K562 (cell line): Measurements from ENCODE around the gene LINGO4. TPM values are rescaled to one million over a fixed set of nuclear protein-coding genes. Genes with fewer than 3 reads are reported as not detected.

Experiments used
- ATAC-seq: fragments of 200-7000 bp; cut with Tn5 transposase; 3 replicates; pipeline ENCODE4 v1.9.1; 2020; ENCODE audit warnings: moderate library complexity
- BruUV-seq: library from RNA; stranded (reverse); fragments of 400-500 nt; replicated peaks from 2 replicates; lab custom pipeline; 2021; lab: Mats Ljungman, UMichigan
- CTCF ChIA-PET: fragments of 300-600 bp; formaldehyde crosslinking; extraction: SDS; loops from one replicate; lab custom pipeline; 2021; ENCODE audit warnings: low intra/inter-chr PET ratio; lab: Yijun Ruan, JAX
- POLR2A ChIA-PET: fragments of 300-600, 350-650 bp; sonication (Branson Sonifier 250); formaldehyde crosslinking; extraction: SDS; loops from one replicate; lab custom pipeline; 2021; ENCODE audit warnings: antibody characterized with exemption, inconsistent platforms; lab: Yijun Ruan, JAX
- DNase-seq, 4 experiments: peaks; one replicate each; pipeline versions ENCODE4 v3.0.0 to v3.0.0-alpha.2; 2011 to 2018; ENCODE audit warnings: low spot score in 3 of 4, mixed read lengths in 3 of 4; ENCODE audit errors: extremely low read depth in 1 of 4
- FAIRE-seq: peaks from 2 replicates; lab custom pipeline; 2011; peaks lifted over from hg19 to GRCh38; lab: Jason Lieb, UNC
- H2AFZ ChIP-seq: 2 replicates; pipeline ENCODE4 v1.6.0; 2011; ENCODE audit warnings: low read depth, low read length, control low read depth, inconsistent platforms
- H3K27ac ChIP-seq: fragments of 200-600 bp; 3 replicates; pipeline ENCODE4 v1.8.0; 2011; ENCODE audit warnings: low read depth, mild to moderate bottlenecking, control low read depth, inconsistent platforms, low read length, moderate library complexity, mixed read lengths; ENCODE audit errors: extremely low read depth
- H3K27me3 ChIP-seq, 2 experiments: fragments of 300-600 bp in 1 of 2; 2 replicates in 1 of 2; 3 replicates in 1 of 2; pipeline versions ENCODE4 v1.6.0 to v1.8.0; 2011; ENCODE audit warnings: inconsistent platforms in 2 of 2, low read length in 2 of 2, mild to moderate bottlenecking in 1 of 2, mixed read lengths in 1 of 2, moderate library complexity in 1 of 2; ENCODE audit not compliant: control insufficient read depth in 2 of 2, insufficient read depth in 2 of 2
- H3K36me3 ChIP-seq: fragments of 300-600 bp; 3 replicates; pipeline ENCODE4 v1.8.0; 2011; ENCODE audit warnings: mild to moderate bottlenecking, low read length, inconsistent platforms; ENCODE audit not compliant: control insufficient read depth, insufficient read depth
- H3K4me1 ChIP-seq, 2 experiments: fragments of 200-600 bp in 1 of 2; replicated peaks in 1 of 2; 2 replicates in 1 of 2; 3 replicates in 1 of 2; pipeline versions ENCODE4 v1.5.1 to v1.8.0; 2011; ENCODE audit warnings: inconsistent platforms in 2 of 2, low read length in 2 of 2, mild to moderate bottlenecking in 1 of 2, mixed read lengths in 1 of 2, moderate library complexity in 1 of 2; ENCODE audit not compliant: control insufficient read depth in 2 of 2, insufficient read depth in 2 of 2
- H3K4me2 ChIP-seq: 2 replicates; pipeline ENCODE4 v1.6.1; 2011; ENCODE audit warnings: low read length, control low read depth, inconsistent platforms, mixed read lengths; ENCODE audit not compliant: insufficient read depth
- H3K4me3 ChIP-seq: fragments of 200-600 bp; sonication (generic), shearing (Covaris generic); 2 replicates; pipeline ENCODE4 v1.5.1; 2016; ENCODE audit warnings: control low read depth, inconsistent platforms
- H3K79me2 ChIP-seq: fragments of 200-600 bp; 3 replicates; pipeline ENCODE4 v1.8.0; 2011; ENCODE audit warnings: low read length, inconsistent platforms; ENCODE audit not compliant: control insufficient read depth, insufficient read depth
- H3K9ac ChIP-seq, 2 experiments: 2 replicates each; pipeline versions ENCODE4 v1.6.0 to v1.6.1; 2011; ENCODE audit warnings: low read depth in 2 of 2, low read length in 2 of 2, control low read depth in 1 of 2, inconsistent platforms in 1 of 2, mild to moderate bottlenecking in 1 of 2, mixed read lengths in 1 of 2; ENCODE audit not compliant: insufficient read depth in 1 of 2
- H3K9me1 ChIP-seq: one replicate; pipeline ENCODE4 v1.6.0; 2011; ENCODE audit warnings: inconsistent platforms, mild to moderate bottlenecking, low read length, moderate library complexity; ENCODE audit not compliant: control insufficient read depth, insufficient read depth
- H3K9me3 ChIP-seq: replicated peaks from 2 replicates; pipeline ENCODE4 v1.5.1; 2011; ENCODE audit warnings: low read depth, low read length, inconsistent platforms; ENCODE audit not compliant: control insufficient read depth, insufficient read depth
- H4K20me1 ChIP-seq: replicated peaks from 2 replicates; pipeline ENCODE4 v1.6.1; 2011; ENCODE audit warnings: low read length, inconsistent platforms, mixed read lengths; ENCODE audit not compliant: control insufficient read depth, insufficient read depth
- BRD9 ChIP-seq: fragments of 450-650 bp; IDR thresholded peaks from 2 replicates; pipeline ENCODE4 v1.6.1; 2018; ENCODE audit warnings: low read depth; ENCODE audit not compliant: partially characterized antibody
- CBFA2T3 ChIP-seq: fragments of 450-650 bp; IDR thresholded peaks from 2 replicates; pipeline ENCODE4 v1.6.1; 2017
- REST ChIP-seq, 2 experiments: fragments of 450-650 bp; formaldehyde crosslinking in 1 of 2; IDR thresholded peaks; 2 replicates each; pipeline versions ENCODE4 v1.4.0 to v1.6.1; 2014 to 2020; ENCODE audit warnings: mild to moderate bottlenecking in 2 of 2, borderline replicate concordance in 1 of 2, low read depth in 1 of 2
- ZNF175 ChIP-seq: fragments of 200-800 bp; sonication (Bioruptor generic); IDR thresholded peaks from 2 replicates; pipeline ENCODE4 v1.6.1; 2016; ENCODE audit warnings: low read depth, mild to moderate bottlenecking, missing genetic modification characterization, missing compliant biosample characterization
- WGBS: fragments of 100-300 bp; shearing (Covaris generic); methylation state at CpG from one replicate; pipeline ENCODE4 v1.1.6; 2016; ENCODE audit warnings: low coverage, mixed read lengths; ENCODE audit not compliant: insufficient coverage; ENCODE audit errors: missing lambda C conversion rate; 5-methylcytosine and 5-hydroxymethylcytosine counted together
- in situ Hi-C: fragments of 300-500 bp; cut with MboI; formaldehyde crosslinking; loops from 4 replicates; pipeline ENCODE4 v1.15.0; 2018; ENCODE audit warnings: inconsistent platforms, mixed read lengths
- intact Hi-C: fragments of 100-400 bp; cut with micrococcal nuclease; formaldehyde crosslinking; loops from 2 replicates; pipeline ENCODE4 v1.14.2; 2022
- polyA plus RNA-seq, 8 experiments: library from polyadenylated mRNA; depleted of rRNA in 4 of 8; stranded (reverse) in 5 of 8; unstranded in 3 of 8; fragments of >200 nt; fragmentation: Nextera tagmentation in 2 of 8; fragmentation: Illumina TruSeq in 1 of 8; extraction: Ambion mirVana in 2 of 8; extraction: Trizol in 1 of 8; gene quantifications; 2 replicates each; pipeline versions ENCODE4 v1.2.1 to v1.2.3, GENCODE V29; 2011 to 2014; ENCODE audit warnings: inconsistent platforms in 1 of 8, missing spikeins in 1 of 8
- total RNA-seq, 7 experiments: library from RNA; depleted of rRNA in 6 of 7; stranded (reverse); fragments of >200 nt in 6 of 7; fragmentation: Illumina TruSeq in 2 of 7; extraction: Trizol in 2 of 7; gene quantifications; 2 replicates each; pipeline versions ENCODE4 v1.2.1 to v1.2.3, GENCODE V29; 2011 to 2021; ENCODE audit warnings: low replicate concordance in 1 of 7

The LINGO4 gene
- total and polyA plus RNA-seq, 9 of the 15 experiments (the other 6 are each of a cell fraction or from before 2014, with no cell fraction given): not detected

GRCh38 chr1:151829352-151830046, 24.3 kb upstream of the LINGO4 start:
- Histone ChIP-seq H3K27ac (no peak overlapping the region; the same call in 2 of the 3 replicates), H3K9me1 (peaks cover 3% of the 10 kb centered on the region), H3K4me1 (peaks cover 5 to 33% of the 10 kb centered on the region in 2 experiments), H3K36me3 (no peaks in the 10 kb centered on the region), H2AFZ (no peak overlapping the region), H3K4me3 (no peak overlapping the region), H3K79me2 (no peaks in the 10 kb centered on the region), H3K9ac (no peak overlapping the region), H3K9me3 (no peaks in the 10 kb centered on the region), H3K27me3 (peaks cover 5 to 20% of the 10 kb centered on the region in 2 experiments; a peak in 4 of 5 replicates), H3K4me2 (no peak overlapping the region), H4K20me1 (no peaks in the 10 kb centered on the region)
- WGBS: 14% methylated on average over 4 of the region's 4 CpGs
- in situ Hi-C loops: loop anchor here (5.0 kb wide), 1 partner anchor 132 kb away; no protein-coding TSS in a partner anchor
- ATAC-seq: no peak
- CTCF ChIA-PET: no interaction called here
- BruUV-seq: no TSS peak
- DNase-seq: no peak
- TF ChIP-seq BRD9: no peak
- no peak for TF ChIP-seq ZNF175
- peak; percentile 6; the same call in 1 of the 2 replicates for TF ChIP-seq CBFA2T3
- no peak for FAIRE-seq
- POLR2A ChIA-PET: interaction anchor here (1.2 kb wide), 1 partner anchor 9 kb away, joined by 3 read pairs; no protein-coding TSS in a partner anchor
- intact Hi-C loops: no loop called here

- Histone ChIP-seq H3K4me1 (peaks cover 5 to 33% of the 10 kb centered on the region in 2 experiments), H3K27me3 (peaks cover 8 to 26% of the 10 kb centered on the region in 2 experiments; a peak in 4 of 5 replicates), H3K79me2 (no peaks in the 10 kb centered on the region), H3K4me2 (no peak overlapping the region), H3K4me3 (no peak overlapping the region), H2AFZ (no peak overlapping the region), H3K9ac (no peak overlapping the region), H3K9me1 (peaks cover 3% of the 10 kb centered on the region), H3K27ac (no peak overlapping the region), H3K9me3 (no peaks in the 10 kb centered on the region), H4K20me1 (no peaks in the 10 kb centered on the region), H3K36me3 (no peaks in the 10 kb centered on the region)
- 4% methylated on average over 5 of the region's 12 CpGs for WGBS
- peak; percentile 22; the same call in 1 of the 3 replicates for ATAC-seq
- intact Hi-C loops: no loop called here
- CTCF ChIA-PET: interaction anchor here (0.5 kb wide), 1 partner anchor 83 kb away, joined by 6 read pairs; no protein-coding TSS in a partner anchor
- BruUV-seq: no TSS peak
- POLR2A ChIA-PET: interaction anchor here (0.8 kb wide), 1 partner anchor 14 kb away, joined by 3 read pairs; no protein-coding TSS in a partner anchor
- no peak for FAIRE-seq
- DNase-seq: peak; percentile 57 to 72 (median 64)
- in situ Hi-C loops: no loop called here
- peak; percentile 96 for TF ChIP-seq REST (IDR thresholded peaks at IDR 0.05; ENCODE audit: borderline replicate concordance)
- TF ChIP-seq REST (CRISPR knock-in tag; IDR thresholded peaks at IDR 0.05; ENCODE audit: low read depth): 0 out of 2 replicates have a peak, but pooled peaks have one; percentile 35
Observed at GRCh38 chr1:151828921-151829320, 23.7 kb upstream of the LINGO4 start.
